Measurements from ENCODE around the gene RGS3.

The RGS3 gene

DNA sequence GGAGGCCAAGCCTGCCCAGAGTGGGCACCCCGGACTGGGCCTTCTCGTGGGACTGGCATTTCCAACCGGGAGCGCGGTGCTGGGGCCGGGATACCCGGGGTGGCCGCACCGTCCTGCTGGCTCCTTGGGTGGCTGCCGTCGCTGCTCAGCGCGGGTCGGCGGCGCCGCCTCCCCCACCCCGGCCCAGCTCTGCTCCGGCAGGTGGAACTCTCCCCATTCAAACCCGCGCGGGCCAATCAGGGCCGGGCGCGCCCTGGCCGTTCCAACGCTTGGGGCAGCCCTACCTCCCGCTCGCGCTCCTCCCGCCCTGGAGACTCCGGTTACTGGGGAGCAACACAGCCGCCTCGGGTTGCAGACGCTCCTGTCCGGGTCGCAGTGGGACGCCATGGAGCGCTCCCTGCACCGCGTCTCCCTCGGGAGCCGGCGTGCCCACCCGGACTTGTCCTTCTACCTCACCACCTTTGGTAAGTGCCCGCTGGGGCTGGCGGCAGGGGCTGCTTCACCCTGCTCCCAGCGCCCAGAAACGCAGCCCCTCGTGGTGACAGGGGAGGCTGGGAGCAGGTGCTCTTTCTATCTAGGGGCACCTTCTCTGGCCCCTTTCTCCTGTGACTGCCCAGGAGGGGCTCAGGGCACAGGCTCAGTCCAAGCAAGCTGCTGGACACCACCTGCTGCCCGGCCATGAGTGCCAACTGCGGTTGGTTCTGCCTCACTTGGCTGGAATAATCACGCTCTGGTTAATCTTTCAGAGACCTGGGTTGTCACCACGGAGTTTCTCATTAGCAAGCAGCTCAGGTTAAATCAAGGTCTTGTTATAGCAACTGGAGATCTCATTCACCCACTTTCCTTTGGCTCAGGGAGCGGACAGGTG lies at the start of gene RGS3:
TSS of gene RGS3 (plus strand) at position 310 of the 868 bp plus-strand sequence. CDS start at position 386, 76 bp downstream.
- H3K27ac ChIP-seq = peak within 1 kb of the TSS; percentile 98
- peak; percentile 51; the same call in 1 of the 2 replicates for TF ChIP-seq ZFX (IDR thresholded peaks at IDR 0.05)
- TF ChIP-seq, protein P1, sequence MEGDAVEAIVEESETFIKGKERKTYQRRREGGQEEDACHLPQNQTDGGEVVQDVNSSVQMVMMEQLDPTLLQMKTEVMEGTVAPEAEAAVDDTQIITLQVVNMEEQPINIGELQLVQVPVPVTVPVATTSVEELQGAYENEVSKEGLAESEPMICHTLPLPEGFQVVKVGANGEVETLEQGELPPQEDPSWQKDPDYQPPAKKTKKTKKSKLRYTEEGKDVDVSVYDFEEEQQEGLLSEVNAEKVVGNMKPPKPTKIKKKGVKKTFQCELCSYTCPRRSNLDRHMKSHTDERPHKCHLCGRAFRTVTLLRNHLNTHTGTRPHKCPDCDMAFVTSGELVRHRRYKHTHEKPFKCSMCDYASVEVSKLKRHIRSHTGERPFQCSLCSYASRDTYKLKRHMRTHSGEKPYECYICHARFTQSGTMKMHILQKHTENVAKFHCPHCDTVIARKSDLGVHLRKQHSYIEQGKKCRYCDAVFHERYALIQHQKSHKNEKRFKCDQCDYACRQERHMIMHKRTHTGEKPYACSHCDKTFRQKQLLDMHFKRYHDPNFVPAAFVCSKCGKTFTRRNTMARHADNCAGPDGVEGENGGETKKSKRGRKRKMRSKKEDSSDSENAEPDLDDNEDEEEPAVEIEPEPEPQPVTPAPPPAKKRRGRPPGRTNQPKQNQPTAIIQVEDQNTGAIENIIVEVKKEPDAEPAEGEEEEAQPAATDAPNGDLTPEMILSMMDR (conservative IDR thresholded peaks at IDR 0.05) = peak; percentile 11; the same call in 1 of the 2 replicates

DNA sequence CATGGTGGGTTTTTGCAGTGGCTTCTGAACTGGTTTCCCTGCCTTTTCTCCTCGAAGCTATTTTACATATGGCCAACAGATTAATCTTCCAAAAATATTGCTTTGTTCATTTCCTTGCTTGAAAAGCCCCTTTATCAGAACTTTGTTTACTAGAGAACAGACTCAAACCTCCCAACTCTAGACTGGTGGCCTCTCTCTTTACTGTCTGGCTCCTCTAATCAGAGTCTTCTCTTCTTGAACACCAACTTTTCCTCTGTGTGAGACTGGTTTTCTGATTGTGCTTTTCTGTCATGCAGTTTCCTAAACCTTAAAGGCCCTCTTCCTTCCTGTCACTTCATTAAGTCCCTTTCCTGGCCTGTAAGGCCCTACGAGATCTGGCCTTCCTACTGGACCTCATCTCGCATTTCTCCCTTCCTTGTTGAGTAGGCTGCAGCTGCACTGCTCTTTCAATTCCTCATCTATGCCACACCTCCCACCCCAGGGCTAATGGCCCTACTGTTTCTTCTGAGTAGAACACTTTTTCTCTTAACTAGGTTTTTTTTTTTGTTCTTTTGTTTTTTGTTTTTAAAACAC lies 47.3 kb upstream of the RGS3 start:
- no peak overlapping the region for H3K27ac ChIP-seq
- no peak for TF ChIP-seq ZFX (IDR thresholded peaks at IDR 0.05)
- TF ChIP-seq, protein P1 (conservative IDR thresholded peaks at IDR 0.05) = no peak

DNA sequence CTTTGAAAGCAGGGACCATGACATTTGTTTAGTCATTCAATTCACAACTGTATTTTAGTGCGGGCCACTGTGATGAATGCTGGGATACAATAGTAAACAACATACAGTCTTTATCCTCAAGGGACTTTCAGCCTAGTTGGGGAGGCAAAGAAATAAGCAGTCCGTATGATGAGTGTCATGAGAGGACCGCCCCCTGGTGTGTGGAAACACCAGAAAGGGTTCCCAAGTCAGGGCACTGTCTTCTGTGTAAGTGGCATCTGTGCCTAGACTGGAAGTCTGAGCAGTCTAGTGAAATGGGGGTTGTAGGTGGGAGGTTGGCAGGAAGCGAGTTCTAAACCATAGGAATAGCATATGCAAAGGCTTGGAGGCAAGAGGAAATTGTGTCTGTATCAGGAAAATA lies 46.2 kb upstream of the RGS3 start:
- TF ChIP-seq ZFX (IDR thresholded peaks at IDR 0.05) = no peak
- TF ChIP-seq, protein P1 (conservative IDR thresholded peaks at IDR 0.05) = no peak
- no peak overlapping the region for H3K27ac ChIP-seq

DNA sequence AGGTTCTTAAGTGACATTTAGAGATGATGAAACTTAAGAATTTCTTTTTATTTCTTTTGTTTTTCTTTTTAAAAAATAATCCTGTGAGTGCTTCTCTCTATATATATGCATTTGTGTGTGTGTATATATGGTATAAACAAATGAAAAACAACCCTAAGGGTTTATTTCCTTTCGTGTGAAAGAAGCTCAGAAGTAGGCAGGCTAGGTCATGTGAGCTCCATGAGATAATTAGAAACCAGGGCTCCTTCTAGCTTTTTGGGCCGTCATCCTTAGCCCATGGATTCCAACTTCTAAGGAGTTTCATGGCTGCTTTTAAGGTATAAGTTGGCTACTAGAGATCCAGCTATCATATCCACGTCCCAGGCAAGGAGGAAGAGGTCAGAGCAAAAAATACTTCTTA lies 41.8 kb upstream of the RGS3 start:
- TF ChIP-seq, protein P1 (conservative IDR thresholded peaks at IDR 0.05) = no peak
- no peak overlapping the region for H3K27ac ChIP-seq

DNA sequence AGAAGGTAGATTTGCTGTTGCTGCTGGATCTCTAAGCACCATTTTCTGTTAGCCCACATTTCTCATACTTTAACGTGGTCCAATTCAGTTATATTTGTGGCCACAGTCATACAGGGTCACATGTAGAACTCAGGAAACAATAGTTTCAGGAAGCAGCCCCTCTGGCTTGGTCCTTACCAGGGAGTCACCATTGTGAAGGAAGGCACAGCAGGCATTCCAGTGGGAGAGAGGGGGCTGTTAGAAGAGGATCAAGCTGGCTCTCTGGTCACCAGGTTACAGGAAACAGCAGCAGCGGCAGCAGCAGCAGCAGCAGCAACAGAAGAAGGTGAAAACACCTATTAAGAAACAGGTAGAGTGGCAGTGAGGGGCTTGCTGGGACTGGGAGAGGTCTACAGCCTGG lies 38.5 kb upstream of the RGS3 start:
- no peak for TF ChIP-seq ZFX (IDR thresholded peaks at IDR 0.05)
- TF ChIP-seq, protein P1 (conservative IDR thresholded peaks at IDR 0.05) = no peak
- H3K27ac ChIP-seq = no peak overlapping the region

DNA sequence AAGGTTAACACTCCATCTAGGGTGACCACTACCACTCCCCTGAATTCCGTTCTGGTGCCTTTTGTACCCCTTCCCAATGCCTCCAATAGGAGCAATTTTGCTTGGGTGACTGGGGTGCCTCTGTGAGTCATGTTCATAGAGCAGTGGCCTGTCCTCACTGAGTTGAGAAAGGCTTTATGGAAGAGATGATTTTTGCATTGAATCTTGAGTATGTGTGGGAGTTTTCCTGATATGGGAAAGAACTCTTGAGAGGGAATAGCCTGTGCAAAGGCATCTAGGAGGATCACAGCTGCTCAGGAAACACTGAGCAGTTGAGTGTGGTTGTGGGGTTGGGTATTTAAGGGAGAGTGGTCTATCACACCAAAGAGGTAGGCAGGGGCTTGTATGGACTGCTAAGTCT lies 36.8 kb upstream of the RGS3 start:
- no peak overlapping the region for H3K27ac ChIP-seq
- TF ChIP-seq ZFX (IDR thresholded peaks at IDR 0.05) = no peak
- TF ChIP-seq, protein P1 (conservative IDR thresholded peaks at IDR 0.05) = no peak

DNA sequence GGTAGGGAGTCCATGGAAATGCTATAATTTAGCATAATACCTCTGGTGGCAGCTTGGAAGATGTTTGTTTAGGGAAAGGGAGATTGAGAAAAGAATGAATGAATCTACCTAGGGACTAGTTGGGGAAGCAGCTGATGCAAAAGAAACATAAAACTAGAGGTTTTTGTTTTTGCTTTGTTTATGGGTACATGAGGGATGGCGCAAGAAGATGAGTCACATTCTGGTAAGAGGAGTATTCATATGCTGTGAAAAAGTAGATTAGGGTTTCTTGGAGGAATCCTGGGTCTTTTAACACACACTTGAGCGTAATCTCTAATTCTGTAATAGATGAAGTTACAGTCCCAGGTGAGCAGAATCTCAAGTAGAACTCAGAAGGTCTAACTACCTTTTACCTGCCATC lies 35.9 kb upstream of the RGS3 start:
- TF ChIP-seq, protein P1 (conservative IDR thresholded peaks at IDR 0.05) = no peak
- no peak for TF ChIP-seq ZFX (IDR thresholded peaks at IDR 0.05)
- H3K27ac ChIP-seq = no peak overlapping the region
